Activated naive CD8-positive, alpha-beta T cell treated with anti-CD3 and anti-CD28 coated beads, Interleukin-2, amount 50 U/mL, for 16 hours (primary cell): ENCODE measurements around the gene PTPRM.
"Not testable (repeated sequence)": the region's sequence is repeated elsewhere in the genome, so short reads cannot be mapped to it uniquely, and the experiment has no call there.

Experiments
- DNase-seq: peaks from one replicate; pipeline ENCODE4 v3.0.0-alpha.2; 2020; ENCODE audit warnings: low read depth, low spot score

PTPRM gene

GRCh38 chr18:8424917-8425725, 858.0 kb downstream of the PTPRM start:
- no peak for DNase-seq

- no peak for DNase-seq
These were observed 859.3 kb downstream of the PTPRM start for GRCh38 chr18:8426401-8426800.

GRCh38 chr18:8427339-8427738, 860.2 kb downstream of the PTPRM start:
- DNase-seq: no peak

- no peak for DNase-seq
These were observed 861.8 kb downstream of the PTPRM start for GRCh38 chr18:8428951-8429350.

- no peak for DNase-seq
These were observed 863.9 kb downstream of the PTPRM start for GRCh38 chr18:8431036-8431435.

- DNase-seq: no peak
These were observed 866.2 kb downstream of the PTPRM start for GRCh38 chr18:8433323-8433722.

- DNase-seq: no peak
These were observed 866.7 kb downstream of the PTPRM start for GRCh38 chr18:8433771-8434170.

GRCh38 chr18:8435376-8435775, 868.3 kb downstream of the PTPRM start:
- no peak for DNase-seq

- no peak for DNase-seq
These were observed 871.9 kb downstream of the PTPRM start for GRCh38 chr18:8439055-8439454.

GRCh38 chr18:8443505-8443904, 876.4 kb downstream of the PTPRM start:
- no peak for DNase-seq

DNA sequence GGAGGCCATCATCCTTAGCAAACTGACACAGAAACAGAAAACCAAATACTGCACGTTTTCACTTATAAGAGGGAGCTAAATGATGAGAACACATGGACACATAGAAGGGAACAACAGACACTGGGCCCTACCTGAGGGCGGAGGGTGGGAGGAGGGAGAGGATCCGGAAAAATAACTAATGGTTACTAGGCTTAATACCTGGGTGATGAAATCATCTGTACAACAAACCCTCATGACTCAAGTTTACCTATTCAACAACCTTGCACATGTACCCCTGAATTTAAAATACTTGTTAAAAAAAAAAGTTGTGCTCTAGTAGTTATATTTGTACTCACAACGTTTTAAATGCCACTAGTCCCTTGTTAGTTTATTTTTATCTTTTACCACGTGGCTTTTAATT, 879.8 kb downstream of the PTPRM start:
- not testable (repeated sequence) for DNase-seq

DNA sequence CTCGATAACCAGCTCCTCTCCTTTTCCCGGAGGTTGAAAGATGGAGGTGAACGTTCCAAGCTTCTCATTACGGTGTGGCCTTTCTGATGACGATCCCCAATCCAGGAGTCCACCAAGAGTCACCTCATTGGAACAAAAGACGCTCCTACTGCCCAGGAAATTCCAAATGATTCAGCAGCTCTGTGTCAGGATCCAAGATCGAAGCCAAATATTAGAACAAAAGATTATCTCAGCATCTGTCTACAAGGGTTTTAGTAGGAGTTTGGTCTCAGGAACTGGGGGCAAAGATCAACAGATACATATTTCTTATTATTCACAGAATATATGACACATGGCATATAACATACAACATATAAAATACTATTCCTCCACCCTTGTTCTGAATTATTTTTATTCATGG, 881.0 kb downstream of the PTPRM start:
- DNase-seq: no peak

- no peak for DNase-seq
These were observed 882.9 kb downstream of the PTPRM start for GRCh38 chr18:8450013-8450412.

DNA sequence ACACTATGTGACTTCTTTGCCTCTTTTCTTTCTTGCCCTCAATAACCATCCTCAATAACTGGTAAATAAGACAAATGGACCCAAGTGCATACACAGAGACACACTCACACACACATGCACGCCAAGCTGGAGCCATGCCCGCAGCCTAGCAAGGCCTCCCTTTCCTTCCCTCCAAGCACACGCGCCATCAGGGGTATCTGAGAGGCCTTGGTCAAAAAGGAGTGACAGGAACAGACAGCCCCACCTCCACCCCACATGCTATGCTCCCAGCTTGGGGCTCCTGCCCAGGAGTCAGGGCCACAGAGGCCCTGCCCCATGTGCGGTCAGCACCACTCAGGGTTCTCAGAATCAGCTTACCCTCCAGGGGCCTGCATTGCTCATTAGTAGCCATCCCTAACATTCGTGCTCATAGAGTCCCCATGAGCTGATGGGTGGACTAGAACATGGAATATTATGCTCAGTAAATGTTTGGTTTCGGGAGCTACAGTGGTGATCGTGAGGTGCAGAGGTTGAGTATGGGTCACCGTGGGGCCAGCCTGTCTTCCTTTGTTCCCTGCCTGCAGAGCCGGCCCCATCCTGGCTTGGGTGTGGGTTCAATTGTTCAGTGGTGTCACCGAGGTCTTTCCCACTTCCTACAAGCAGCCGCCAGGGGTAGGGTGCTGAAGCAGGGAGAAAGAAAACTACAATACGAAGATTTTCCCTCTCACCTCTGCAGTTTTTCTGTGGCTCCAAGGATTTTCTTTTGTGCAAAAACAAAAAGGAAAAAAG, 884.0 kb downstream of the PTPRM start:
- no peak for DNase-seq

DNA sequence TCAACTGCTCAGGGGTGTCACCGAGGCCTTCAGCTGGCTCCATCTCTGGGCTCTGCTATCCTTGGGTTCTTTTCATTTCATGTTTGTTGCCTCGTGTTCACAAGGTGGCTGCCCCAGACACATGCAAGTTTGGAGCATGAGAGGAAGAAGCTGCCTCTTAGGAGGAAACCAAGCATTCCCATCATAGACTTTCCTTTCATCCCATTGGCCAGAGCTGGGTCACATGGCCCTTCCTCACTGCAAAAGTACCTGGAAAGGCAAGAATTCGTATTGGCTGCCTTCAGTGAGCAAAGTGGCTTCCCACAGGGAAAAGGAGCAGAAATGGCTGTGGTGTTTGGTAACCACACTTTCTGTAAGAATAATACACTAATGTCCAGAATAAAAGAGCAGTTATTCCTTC, 886.4 kb downstream of the PTPRM start:
- no peak for DNase-seq

DNA sequence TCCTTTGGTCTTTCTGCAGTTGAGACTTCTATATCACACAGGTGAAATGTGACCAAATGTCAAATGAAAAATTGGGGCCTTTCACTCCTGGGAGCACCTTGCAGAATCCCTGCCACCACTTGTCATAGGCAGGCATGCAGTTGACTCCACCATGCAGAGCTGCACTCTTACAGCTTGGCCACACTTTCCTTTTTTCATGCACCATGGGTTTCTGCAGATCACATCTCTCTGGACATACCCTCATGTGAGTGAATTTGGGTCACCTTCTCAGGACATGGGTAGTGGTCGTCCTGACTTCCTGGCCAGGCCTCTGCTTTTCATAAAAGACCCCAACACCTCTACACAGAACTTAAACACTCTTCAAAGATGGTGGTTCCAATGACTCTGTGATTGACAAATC, 887.0 kb downstream of the PTPRM start:
- no peak for DNase-seq

DNA sequence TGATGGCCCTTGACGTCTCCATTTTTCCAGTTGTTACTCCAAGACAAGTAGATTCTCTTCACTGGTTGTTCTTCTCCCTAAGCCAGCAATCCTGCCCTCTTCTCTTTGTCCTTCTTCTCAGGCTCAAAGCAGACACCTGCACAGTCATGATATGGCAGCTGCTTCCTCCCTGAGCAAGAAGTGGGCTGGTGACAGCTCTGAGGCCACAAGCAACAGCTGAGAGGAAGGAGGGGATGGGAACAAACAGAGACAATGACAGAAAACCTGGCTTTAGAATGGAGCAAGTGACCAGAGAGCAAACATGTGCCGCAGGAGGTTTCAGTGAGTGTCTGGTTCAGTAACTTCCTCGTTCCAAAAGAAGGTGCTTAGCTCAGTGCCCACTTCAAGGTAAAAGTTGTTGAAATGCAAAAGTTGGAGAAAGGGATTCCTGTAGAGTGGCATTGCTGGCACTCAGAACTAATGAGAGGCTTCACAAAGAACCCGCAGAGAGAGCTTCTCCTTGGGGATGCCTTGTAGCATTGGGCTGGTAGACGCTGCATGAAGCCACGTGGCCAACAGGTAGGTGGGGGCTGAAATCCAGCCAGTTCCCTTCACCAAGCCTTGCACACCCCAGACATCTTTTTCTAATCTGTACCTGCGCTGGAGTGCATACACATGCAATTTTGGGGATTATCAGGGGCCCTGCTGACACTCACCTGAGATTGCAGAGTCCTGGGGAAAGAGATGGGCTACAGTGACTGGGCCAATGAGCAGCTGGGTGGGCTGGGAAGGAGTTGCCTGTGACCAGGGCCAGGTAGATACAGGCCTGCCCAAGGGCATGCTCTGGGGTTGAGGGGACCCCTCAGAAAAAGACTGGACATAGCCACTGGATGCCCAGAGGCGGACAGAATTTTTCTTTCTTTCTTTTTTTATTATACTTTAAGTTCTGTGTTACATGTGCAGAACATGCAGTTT, 888.8 kb downstream of the PTPRM start:
- DNase-seq: no peak
